HG03378 (cell line): ENCODE results near the gene PXK.
"Not testable (repeated sequence)": the region's sequence is repeated elsewhere in the genome, so short reads cannot be mapped to it uniquely, and the experiment has no call there.

Source experiments
- ATAC-seq: cut with Tn5 transposase; IDR thresholded peaks from one replicate; pipeline ENCODE4 v1.9.1; 2021; ENCODE audit warnings: mild to moderate bottlenecking, moderate library complexity; ENCODE audit not compliant: unreplicated experiment

Gene PXK

GRCh38 chr3:58416191-58416590, 83.5 kb downstream of the PXK start:
- ATAC-seq = no peak

- no peak for ATAC-seq
Measured at GRCh38 chr3:58417075-58417474, 84.4 kb downstream of the PXK start.

GRCh38 chr3:58418227-58418626, 85.5 kb downstream of the PXK start:
- no peak for ATAC-seq

- ATAC-seq = peak; percentile 76
Measured at GRCh38 chr3:58419780-58420507, 87.3 kb downstream of the PXK start.

GRCh38 chr3:58421004-58421403, 88.3 kb downstream of the PXK start:
- ATAC-seq = no peak

GRCh38 chr3:58422756-58423325, 90.1 kb downstream of the PXK start:
- no peak for ATAC-seq

GRCh38 chr3:58424613-58425012, 91.9 kb downstream of the PXK start:
- ATAC-seq = no peak

GRCh38 chr3:58425782-58426181, 93.1 kb downstream of the PXK start:
- no peak for ATAC-seq

GRCh38 chr3:58427661-58428361, 95.1 kb downstream of the PXK start:
- ATAC-seq = no peak

GRCh38 chr3:58429657-58430056, 97.0 kb downstream of the PXK start:
- peak; percentile 34 for ATAC-seq

- ATAC-seq = no peak
Measured at GRCh38 chr3:58432905-58433304, 100.2 kb downstream of the PXK start.

GRCh38 chr3:58433400-58434167, 100.9 kb downstream of the PXK start, which contains the start of gene PDHB:
PDHB (minus strand) TSS chr3:58433832; CDS start chr3:58433809, 23 bp downstream.
- peak; percentile 80 for ATAC-seq

GRCh38 chr3:58434168-58434504, 101.4 kb downstream of the PXK start:
- no peak for ATAC-seq

- no peak for ATAC-seq
Measured at GRCh38 chr3:58434511-58434910, 101.8 kb downstream of the PXK start.

GRCh38 chr3:58434990-58435389, 102.3 kb downstream of the PXK start:
- no peak for ATAC-seq

- ATAC-seq = not testable (repeated sequence)
Measured at GRCh38 chr3:58437276-58437675, 104.6 kb downstream of the PXK start.

GRCh38 chr3:58440996-58441355, 108.3 kb downstream of the PXK start:
- not testable (repeated sequence) for ATAC-seq

- no peak for ATAC-seq
Measured at GRCh38 chr3:58441514-58442450, 109.1 kb downstream of the PXK start.

GRCh38 chr3:58452176-58452575, 119.5 kb downstream of the PXK start:
- ATAC-seq = no peak

- no peak for ATAC-seq
Measured at GRCh38 chr3:58459160-58459559, 126.5 kb downstream of the PXK start.
